ENCODE results near the gene RCOR2.

Gene RCOR2

DNA sequence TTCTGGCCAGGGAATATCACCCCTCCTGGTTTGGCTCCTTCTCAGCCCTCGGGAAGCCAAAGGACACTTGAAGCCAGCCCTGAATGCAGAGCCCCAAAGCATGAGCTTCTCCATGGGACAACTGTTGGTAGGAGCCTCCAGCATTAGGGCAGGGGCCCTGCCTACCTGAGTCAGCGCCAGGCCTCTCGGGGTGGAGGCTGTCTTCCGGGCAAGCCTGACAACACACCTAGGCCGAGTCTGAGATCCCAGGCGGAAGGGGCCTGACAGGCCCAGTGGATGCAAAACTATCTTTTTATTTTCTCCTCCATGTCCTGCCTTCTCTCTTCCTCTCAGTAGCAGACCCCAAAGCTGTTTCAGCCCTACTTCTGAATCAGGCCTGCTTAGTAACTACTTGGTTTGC is 27.6 kb downstream of the RCOR2 start:
- H3K4me1 ChIP-seq: peaks cover 12% of the 10 kb centered on the region
- no peak overlapping the region for H3K9ac ChIP-seq
- no peak overlapping the region for H3K4me2 ChIP-seq (ENCODE audit: low read length)
- H3K36me3 ChIP-seq (ENCODE audit: control insufficient read depth, insufficient read depth, low read length): no peaks in the 10 kb centered on the region
- no peak overlapping the region for H3K4me3 ChIP-seq (ENCODE audit: low read depth, low read length)
- H2AFZ ChIP-seq: no peak overlapping the region
- no peak overlapping the region for H3K27ac ChIP-seq
- TF ChIP-seq, protein P1, sequence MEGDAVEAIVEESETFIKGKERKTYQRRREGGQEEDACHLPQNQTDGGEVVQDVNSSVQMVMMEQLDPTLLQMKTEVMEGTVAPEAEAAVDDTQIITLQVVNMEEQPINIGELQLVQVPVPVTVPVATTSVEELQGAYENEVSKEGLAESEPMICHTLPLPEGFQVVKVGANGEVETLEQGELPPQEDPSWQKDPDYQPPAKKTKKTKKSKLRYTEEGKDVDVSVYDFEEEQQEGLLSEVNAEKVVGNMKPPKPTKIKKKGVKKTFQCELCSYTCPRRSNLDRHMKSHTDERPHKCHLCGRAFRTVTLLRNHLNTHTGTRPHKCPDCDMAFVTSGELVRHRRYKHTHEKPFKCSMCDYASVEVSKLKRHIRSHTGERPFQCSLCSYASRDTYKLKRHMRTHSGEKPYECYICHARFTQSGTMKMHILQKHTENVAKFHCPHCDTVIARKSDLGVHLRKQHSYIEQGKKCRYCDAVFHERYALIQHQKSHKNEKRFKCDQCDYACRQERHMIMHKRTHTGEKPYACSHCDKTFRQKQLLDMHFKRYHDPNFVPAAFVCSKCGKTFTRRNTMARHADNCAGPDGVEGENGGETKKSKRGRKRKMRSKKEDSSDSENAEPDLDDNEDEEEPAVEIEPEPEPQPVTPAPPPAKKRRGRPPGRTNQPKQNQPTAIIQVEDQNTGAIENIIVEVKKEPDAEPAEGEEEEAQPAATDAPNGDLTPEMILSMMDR (IDR thresholded peaks at IDR 0.05): no peak
- H3K27me3 ChIP-seq (ENCODE audit: control insufficient read depth, insufficient read depth, low read length): no peaks in the 10 kb centered on the region
- no peaks in the 10 kb centered on the region for H3K9me3 ChIP-seq (ENCODE audit: control insufficient read depth, low read length)
- peaks cover 46% of the 10 kb centered on the region for H3K79me2 ChIP-seq

DNA sequence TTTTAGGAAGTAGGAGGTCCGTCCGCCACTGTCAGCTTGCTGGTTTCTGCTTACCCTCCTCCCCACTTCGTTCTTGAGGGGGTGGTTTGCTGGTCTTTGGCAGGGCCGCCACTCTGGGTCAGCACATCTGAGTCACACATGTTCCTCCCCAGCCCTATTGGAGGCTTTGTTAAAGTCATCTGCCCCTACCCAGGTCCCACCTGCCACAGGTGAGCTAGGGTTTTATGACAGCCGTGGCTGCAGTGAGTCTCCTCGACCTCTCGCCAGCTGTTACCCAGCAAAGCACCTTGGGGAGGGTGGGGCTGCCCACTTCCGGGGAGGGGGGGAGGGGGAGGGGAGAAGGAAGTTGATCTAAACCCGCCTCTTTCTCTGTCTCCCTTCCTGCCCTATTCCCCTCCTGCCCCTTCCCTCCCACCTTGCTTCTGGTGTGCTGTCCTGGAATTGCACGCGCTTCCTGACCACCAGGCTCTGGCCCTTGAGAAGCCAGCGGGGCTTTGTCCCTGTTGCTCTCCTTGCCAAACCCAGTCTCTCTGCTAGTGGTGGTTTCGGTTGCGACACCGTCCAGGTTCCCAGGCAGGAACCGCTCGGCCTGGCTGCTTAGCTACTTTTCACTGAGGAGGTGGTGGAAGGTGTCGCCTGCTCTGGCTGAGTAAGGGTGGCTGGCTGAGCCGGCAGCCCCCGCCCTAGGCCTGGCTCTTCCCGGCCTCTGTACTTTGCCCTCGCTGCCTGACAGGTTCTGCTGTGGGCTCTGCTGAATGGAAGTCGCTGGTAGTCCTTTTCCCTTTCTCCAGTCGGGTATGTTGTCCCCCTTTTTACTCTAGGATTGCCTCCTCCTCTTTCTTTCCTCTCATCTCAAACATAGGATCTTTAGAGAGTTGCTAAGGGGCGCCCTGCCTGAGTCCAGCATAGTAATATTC is 28.5 kb downstream of the RCOR2 start:
- H3K4me3 ChIP-seq (ENCODE audit: low read depth, low read length): peak overlapping the region; percentile 16
- peak overlapping the region; percentile 62 for H3K4me2 ChIP-seq (ENCODE audit: low read length)
- H3K27me3 ChIP-seq (ENCODE audit: control insufficient read depth, insufficient read depth, low read length): no peaks in the 10 kb centered on the region
- H3K36me3 ChIP-seq (ENCODE audit: control insufficient read depth, insufficient read depth, low read length): no peaks in the 10 kb centered on the region
- TF ChIP-seq, protein P1 (IDR thresholded peaks at IDR 0.05): no peak
- peaks cover 12% of the 10 kb centered on the region for H3K4me1 ChIP-seq
- H3K79me2 ChIP-seq: peaks cover 55% of the 10 kb centered on the region
- H3K9me3 ChIP-seq (ENCODE audit: control insufficient read depth, low read length): no peaks in the 10 kb centered on the region
- H3K9ac ChIP-seq: no peak overlapping the region
- H2AFZ ChIP-seq: no peak overlapping the region
- H3K27ac ChIP-seq: peak overlapping the region; percentile 57

DNA sequence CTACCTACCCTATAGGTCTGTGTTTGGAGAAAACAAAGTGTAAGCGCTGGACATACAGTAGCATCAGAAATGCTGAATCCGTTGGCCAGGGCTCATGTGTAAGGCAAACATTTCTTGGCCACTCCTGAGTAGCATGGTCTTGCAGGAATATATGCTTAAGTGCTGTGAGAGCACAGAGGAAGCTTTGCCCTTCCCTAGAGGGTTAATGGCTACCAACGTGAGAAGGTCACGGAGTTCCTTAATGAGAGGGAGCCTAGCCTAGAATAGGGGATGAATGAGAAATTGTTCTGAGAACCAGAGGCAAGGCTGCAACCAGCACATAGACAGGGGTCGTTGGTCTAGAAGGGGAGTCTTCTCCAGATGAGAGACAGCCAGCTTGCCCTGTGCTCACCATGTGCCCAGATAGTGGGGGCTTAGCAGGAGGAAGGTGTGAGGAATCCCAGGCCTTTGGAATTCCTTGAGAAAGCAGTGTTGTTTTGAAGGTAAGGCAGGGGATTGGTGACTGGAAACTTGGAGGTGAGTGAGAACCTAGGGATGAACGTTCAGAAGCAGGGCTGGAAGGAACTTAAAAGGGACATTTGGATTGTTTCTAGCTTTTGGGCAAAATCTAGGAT is 29.5 kb downstream of the RCOR2 start:
- peaks cover 59% of the 10 kb centered on the region for H3K79me2 ChIP-seq
- no peaks in the 10 kb centered on the region for H3K36me3 ChIP-seq (ENCODE audit: control insufficient read depth, insufficient read depth, low read length)
- peak overlapping the region; percentile 62 for H3K4me2 ChIP-seq (ENCODE audit: low read length)
- TF ChIP-seq, protein P1 (IDR thresholded peaks at IDR 0.05): no peak
- no peak overlapping the region for H3K27ac ChIP-seq
- no peaks in the 10 kb centered on the region for H3K27me3 ChIP-seq (ENCODE audit: control insufficient read depth, insufficient read depth, low read length)
- no peak overlapping the region for H2AFZ ChIP-seq
- H3K4me3 ChIP-seq (ENCODE audit: low read depth, low read length): no peak overlapping the region
- no peaks in the 10 kb centered on the region for H3K9me3 ChIP-seq (ENCODE audit: control insufficient read depth, low read length)
- peaks cover 12% of the 10 kb centered on the region for H3K4me1 ChIP-seq
- no peak overlapping the region for H3K9ac ChIP-seq

DNA sequence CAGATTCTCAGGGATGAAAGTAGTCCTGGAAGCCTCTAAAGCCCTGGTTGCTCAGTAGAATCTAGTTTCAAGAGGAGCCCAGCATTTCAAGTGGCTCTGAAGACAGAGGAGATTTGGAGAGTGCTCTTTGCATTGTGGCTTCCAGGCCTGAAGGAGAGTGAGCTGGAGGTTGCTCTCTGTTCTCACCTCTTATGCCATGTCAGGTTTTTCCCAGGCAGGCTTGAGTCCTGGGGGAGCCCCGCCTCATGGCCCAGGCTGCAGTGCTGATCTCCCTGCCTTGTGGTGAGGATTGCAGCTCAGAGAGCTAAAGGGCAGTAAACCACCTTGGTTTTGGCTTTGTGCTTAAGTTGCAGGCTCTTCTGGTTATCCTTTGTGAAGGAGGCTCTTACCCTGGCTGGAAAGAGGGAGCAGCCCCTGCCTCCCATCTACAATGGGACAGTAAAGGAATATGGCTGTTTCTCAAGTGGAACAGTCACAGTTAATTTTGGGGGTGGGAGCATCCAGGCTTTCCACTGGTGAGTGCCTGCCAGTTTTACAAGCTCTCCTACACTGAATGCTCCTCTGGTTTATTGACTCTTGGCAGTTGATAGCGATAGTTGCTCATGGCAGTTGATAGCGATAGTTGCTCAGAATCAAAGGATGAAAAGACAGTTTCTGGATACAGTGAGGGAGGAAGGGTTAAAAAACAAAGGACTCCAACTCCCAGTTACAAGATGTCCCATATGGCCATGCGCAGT is 32.6 kb downstream of the RCOR2 start:
- Histone ChIP-seq H2AFZ (no peak overlapping the region), H3K4me1 (peaks cover 22% of the 10 kb centered on the region), H3K9me3 (ENCODE audit: control insufficient read depth, low read length) (no peaks in the 10 kb centered on the region), H3K4me2 (ENCODE audit: low read length) (no peak overlapping the region), H3K79me2 (peaks cover 64% of the 10 kb centered on the region), H3K9ac (no peak overlapping the region), H3K27me3 (ENCODE audit: control insufficient read depth, insufficient read depth, low read length) (no peaks in the 10 kb centered on the region), H3K27ac (no peak overlapping the region), H3K36me3 (ENCODE audit: control insufficient read depth, insufficient read depth, low read length) (no peaks in the 10 kb centered on the region), H3K4me3 (ENCODE audit: low read depth, low read length) (no peak overlapping the region)
- TF ChIP-seq, protein P1 (IDR thresholded peaks at IDR 0.05): no peak

Measured in parathyroid adenoma (tissue), 2 donors.